GM12892 (cell line): Measurements from ENCODE around the gene ZNF692.

Experiments used
- POLR2A ChIP-seq: IDR thresholded peaks from 2 replicates; pipeline ENCODE4 v1.6.1; 2011; ENCODE audit warnings: low read depth, low read length, control low read depth
- TAF1 ChIP-seq: IDR thresholded peaks from 2 replicates; pipeline ENCODE4 v1.6.1; 2011; ENCODE audit warnings: low read depth, mild to moderate bottlenecking, control low read depth, low read length, borderline replicate concordance

DNA sequence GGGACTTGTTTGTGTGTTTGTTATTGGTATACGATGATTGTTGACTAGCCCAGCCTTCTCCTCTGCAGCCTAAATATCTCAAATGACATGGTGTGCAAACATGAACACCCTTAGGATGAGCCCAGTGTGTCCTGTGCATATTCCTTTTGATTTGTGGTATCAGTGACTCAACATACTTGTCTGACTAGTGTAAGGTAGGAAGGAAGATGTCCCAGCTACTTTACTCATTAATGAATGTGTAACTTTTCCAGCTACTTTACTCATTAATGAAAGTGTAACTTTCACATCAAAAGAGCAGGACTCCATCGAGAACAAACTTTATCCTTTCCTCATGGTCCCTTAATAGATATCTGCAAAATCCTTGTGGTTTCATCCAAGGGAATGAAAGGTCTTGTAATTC is 2.7 kb upstream of the ZNF692 start:
- TF ChIP-seq POLR2A = no peak
- TF ChIP-seq TAF1 = no peak
